ENCODE measurements around the gene LCLAT1. TPM values are rescaled to one million over a fixed set of nuclear protein-coding genes. Genes with fewer than 3 reads are reported as not detected.
A peak's percentile ranks its signal among the peaks of the same experiment; 100 is the strongest.

The LCLAT1 gene
- total and polyA plus RNA-seq, 2 donors (not counting 1 experiment from before 2014, with no cell fraction given), result 5.1 to 21.9 TPM

DNA sequence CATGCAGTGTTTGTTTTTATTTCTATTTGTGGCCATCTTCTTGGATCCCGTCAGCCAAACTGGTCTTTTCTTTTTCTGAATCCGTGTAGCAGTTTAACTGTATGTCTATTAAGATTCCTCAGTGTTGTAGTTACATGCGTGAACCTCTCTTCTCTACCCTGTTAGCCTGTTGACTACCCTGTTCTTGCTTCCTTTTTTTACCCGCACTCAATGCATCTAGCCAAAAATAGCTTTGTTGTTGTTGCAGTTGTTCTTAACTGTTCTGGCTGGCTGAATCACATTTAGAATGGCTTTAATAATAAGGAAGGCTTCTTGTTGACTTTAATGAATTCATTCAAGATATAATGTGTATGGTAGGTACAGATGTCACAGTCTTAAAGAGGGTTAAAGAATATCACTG, 137.1 kb downstream of the LCLAT1 start:
- Mint-ChIP-seq H3K27me3 (no peaks in the 10 kb centered on the region), H3K27ac (peak overlapping the region; percentile 97), H3K4me3 (peak overlapping the region; percentile 84), H3K4me1 (peaks cover 78% of the 10 kb centered on the region), H3K9me3 (ENCODE audit: insufficient read depth) (no peaks in the 10 kb centered on the region)
- peaks cover 6% of the 10 kb centered on the region for H3K79me2 ChIP-seq (ENCODE audit: control insufficient read depth, insufficient read depth, low read length)
- H3K27ac ChIP-seq (ENCODE audit: low read length in 2 of 2), result peak overlapping the region; percentile 74 to 80
- H3K36me3 ChIP-seq (replicated peaks in 1 of 2; ENCODE audit: control extremely low read depth in 1 of 2, control insufficient read depth in 1 of 2, extremely low read depth in 1 of 2, insufficient read depth in 2 of 2, low read length in 1 of 2), result no peaks in the 10 kb centered on the region
- DNase-seq (peak; percentile 59), ATAC-seq (ENCODE audit: low read depth) (peak; percentile 81)
- H2AFZ ChIP-seq (ENCODE audit: insufficient read depth, low read depth, low read length, poor library complexity, severe bottlenecking), result peak overlapping the region; percentile 65
- H3K9me3 ChIP-seq (ENCODE audit: control extremely low read depth in 1 of 3, control insufficient read depth in 2 of 3, insufficient read depth in 1 of 3, low read length in 2 of 3), result peaks cover 0 to 6% (median 0%) of the 10 kb centered on the region in 3 donors
- no peaks in the 10 kb centered on the region for H3K27me3 ChIP-seq (replicated peaks in 1 of 4; ENCODE audit: control extremely low read depth in 1 of 4, control insufficient read depth in 3 of 4, insufficient read depth in 4 of 4, low read length in 3 of 4)
- no peak for TF ChIP-seq EZH2 (IDR thresholded peaks at IDR 0.05; ENCODE audit: borderline replicate concordance, insufficient read depth, low read depth, low read length, poor library complexity, severe bottlenecking)
- TF ChIP-seq, protein P1, sequence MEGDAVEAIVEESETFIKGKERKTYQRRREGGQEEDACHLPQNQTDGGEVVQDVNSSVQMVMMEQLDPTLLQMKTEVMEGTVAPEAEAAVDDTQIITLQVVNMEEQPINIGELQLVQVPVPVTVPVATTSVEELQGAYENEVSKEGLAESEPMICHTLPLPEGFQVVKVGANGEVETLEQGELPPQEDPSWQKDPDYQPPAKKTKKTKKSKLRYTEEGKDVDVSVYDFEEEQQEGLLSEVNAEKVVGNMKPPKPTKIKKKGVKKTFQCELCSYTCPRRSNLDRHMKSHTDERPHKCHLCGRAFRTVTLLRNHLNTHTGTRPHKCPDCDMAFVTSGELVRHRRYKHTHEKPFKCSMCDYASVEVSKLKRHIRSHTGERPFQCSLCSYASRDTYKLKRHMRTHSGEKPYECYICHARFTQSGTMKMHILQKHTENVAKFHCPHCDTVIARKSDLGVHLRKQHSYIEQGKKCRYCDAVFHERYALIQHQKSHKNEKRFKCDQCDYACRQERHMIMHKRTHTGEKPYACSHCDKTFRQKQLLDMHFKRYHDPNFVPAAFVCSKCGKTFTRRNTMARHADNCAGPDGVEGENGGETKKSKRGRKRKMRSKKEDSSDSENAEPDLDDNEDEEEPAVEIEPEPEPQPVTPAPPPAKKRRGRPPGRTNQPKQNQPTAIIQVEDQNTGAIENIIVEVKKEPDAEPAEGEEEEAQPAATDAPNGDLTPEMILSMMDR (IDR thresholded peaks at IDR 0.05), result no peak
- intact Hi-C loops (cut with micrococcal nuclease), result loop anchor here (5.0 to 10.0 kb wide), 3 partner anchors 43 to 352 kb away; partner anchors contain the start of gene LBH
- peak overlapping the region in 3 of 5 experiments; percentile 5 to 52 (median 13) for H3K4me3 ChIP-seq (ENCODE audit: control extremely low read depth in 1 of 5, extremely low read depth in 1 of 5, insufficient read depth in 1 of 5, low read depth in 2 of 5, low read length in 4 of 5)
- peak overlapping the region; percentile 46 for H3K9ac ChIP-seq (ENCODE audit: low read length)
- WGBS (ENCODE audit: insufficient coverage), result no CpG with 5 or more reads among the region's 4 CpGs
- no peaks in the 10 kb centered on the region for H4K20me1 ChIP-seq (ENCODE audit: control insufficient read depth, insufficient read depth, low read length, poor library complexity, severe bottlenecking)
- ChIA-PET CTCF (interaction anchor here (0.7 to 1.6 kb wide), 4 partner anchors 9 to 419 kb away, joined by 3 to 7 read pairs (median 4); no protein-coding TSS in a partner anchor), POLR2A (interaction anchor here (0.6 to 1.0 kb wide), 3 partner anchors 352 to 437 kb away, joined by 3 to 8 read pairs (median 4); partner anchors contain the start of gene YPEL5)
- peak overlapping the region; percentile 64 for H3K4me2 ChIP-seq (replicated peaks; ENCODE audit: low read depth, low read length, poor library complexity, severe bottlenecking)
- H3K4me1 ChIP-seq (ENCODE audit: control insufficient read depth in 2 of 2, insufficient read depth in 2 of 2, low read length in 2 of 2), result peaks cover 67 to 81% of the 10 kb centered on the region in 2 donors

DNA sequence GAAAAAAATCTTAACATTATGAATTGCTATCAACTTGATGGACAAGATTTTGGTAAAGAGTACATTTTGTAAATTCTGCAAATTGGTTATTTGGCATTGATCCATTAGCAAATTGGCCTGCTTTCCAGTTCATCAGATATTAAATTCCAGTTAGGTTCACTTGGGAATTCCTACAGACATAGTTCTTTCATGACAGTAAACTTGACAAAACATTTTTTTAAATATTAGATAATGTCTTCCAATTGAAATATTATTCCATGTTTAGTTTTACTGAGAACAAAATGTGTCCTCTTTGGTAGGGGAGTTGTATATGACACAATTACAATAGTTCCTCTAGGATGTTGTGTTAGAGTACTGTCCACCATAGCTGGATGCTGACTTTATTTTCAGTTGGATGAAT, 141.9 kb downstream of the LCLAT1 start:
- ChIA-PET POLR2A (interaction anchor here (0.6 kb wide), 1 partner anchor 301 kb away, joined by 4 read pairs; no protein-coding TSS in a partner anchor), CTCF (no interaction called here)
- Mint-ChIP-seq H3K4me3 (no peak overlapping the region), H3K4me1 (peaks cover 38% of the 10 kb centered on the region), H3K9me3 (ENCODE audit: insufficient read depth) (no peaks in the 10 kb centered on the region), H3K27ac (no peak overlapping the region), H3K27me3 (no peaks in the 10 kb centered on the region)
- H3K79me2 ChIP-seq (ENCODE audit: control insufficient read depth, insufficient read depth, low read length), result no peaks in the 10 kb centered on the region
- H4K20me1 ChIP-seq (ENCODE audit: control insufficient read depth, insufficient read depth, low read length, poor library complexity, severe bottlenecking), result no peaks in the 10 kb centered on the region
- H3K4me3 ChIP-seq (ENCODE audit: control extremely low read depth in 1 of 5, extremely low read depth in 1 of 5, insufficient read depth in 1 of 5, low read depth in 2 of 5, low read length in 4 of 5), result no peak overlapping the region
- intact Hi-C loops (cut with micrococcal nuclease), result loop anchor here (10.0 kb wide), 1 partner anchor 84 kb away; no protein-coding TSS in a partner anchor
- ATAC-seq (ENCODE audit: low read depth) (no peak), DNase-seq (no peak)
- no peak overlapping the region for H3K4me2 ChIP-seq (replicated peaks; ENCODE audit: low read depth, low read length, poor library complexity, severe bottlenecking)
- H3K9me3 ChIP-seq (ENCODE audit: control extremely low read depth in 1 of 3, control insufficient read depth in 2 of 3, insufficient read depth in 1 of 3, low read length in 2 of 3), result peaks cover 0 to 6% (median 1%) of the 10 kb centered on the region in 3 donors
- H2AFZ ChIP-seq (ENCODE audit: insufficient read depth, low read depth, low read length, poor library complexity, severe bottlenecking), result no peak overlapping the region
- TF ChIP-seq, protein P1 (IDR thresholded peaks at IDR 0.05), result no peak
- no peak for TF ChIP-seq EZH2 (IDR thresholded peaks at IDR 0.05; ENCODE audit: borderline replicate concordance, insufficient read depth, low read depth, low read length, poor library complexity, severe bottlenecking)
- H3K9ac ChIP-seq (ENCODE audit: low read length), result no peak overlapping the region
- H3K27me3 ChIP-seq (replicated peaks in 1 of 4; ENCODE audit: control extremely low read depth in 1 of 4, control insufficient read depth in 3 of 4, insufficient read depth in 4 of 4, low read length in 3 of 4), result no peaks in the 10 kb centered on the region
- no peaks in the 10 kb centered on the region for H3K36me3 ChIP-seq (replicated peaks in 1 of 2; ENCODE audit: control extremely low read depth in 1 of 2, control insufficient read depth in 1 of 2, extremely low read depth in 1 of 2, insufficient read depth in 2 of 2, low read length in 1 of 2)
- H3K27ac ChIP-seq (ENCODE audit: low read length in 2 of 2), result no peak overlapping the region
- H3K4me1 ChIP-seq (ENCODE audit: control insufficient read depth in 2 of 2, insufficient read depth in 2 of 2, low read length in 2 of 2), result peaks cover 27 to 34% of the 10 kb centered on the region in 2 donors

All from B cell (primary cell).